ENCODE results near the gene APLF. TPM values are rescaled to one million over a fixed set of nuclear protein-coding genes. Genes with fewer than 3 reads are reported as not detected.
A peak's percentile ranks its signal among the peaks of the same experiment; 100 is the strongest.
"Not testable (repeated sequence)": the region's sequence is repeated elsewhere in the genome, so short reads cannot be mapped to it uniquely, and the experiment has no call there.

Gene APLF
- total and polyA plus RNA-seq, 8 donors, result 3.3 to 4.4 (median 3.9) TPM

DNA sequence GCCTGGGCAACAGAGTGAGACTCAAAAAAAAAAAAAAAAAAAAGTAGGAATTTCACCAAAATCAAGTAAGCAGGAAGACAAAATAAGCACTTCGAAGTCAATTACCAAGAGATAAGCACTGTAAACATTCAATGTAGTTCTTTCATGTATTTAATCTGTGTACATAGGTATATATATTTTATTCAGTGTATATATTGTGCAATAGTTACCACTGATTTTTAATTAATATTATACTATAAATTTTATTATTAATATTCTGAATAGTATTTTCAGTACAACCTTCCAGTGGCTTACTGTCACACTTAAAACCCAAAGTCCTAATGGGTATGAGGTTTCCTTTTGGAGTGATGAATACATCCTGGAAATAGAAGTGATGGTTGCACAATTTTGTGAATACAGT, 9.1 kb downstream of the APLF start:
- TF ChIP-seq CTCF (IDR thresholded peaks at IDR 0.05), result no peak
- H3K9me3 ChIP-seq, result no peaks in the 10 kb centered on the region
- no peak overlapping the region for H3K27ac ChIP-seq
- no peaks in the 10 kb centered on the region for H3K4me1 ChIP-seq
- no peak for DNase-seq
- no peak overlapping the region for H3K4me3 ChIP-seq
- no peak for ATAC-seq
- intact Hi-C loops (cut with DNase I), result no loop called here
- no peaks in the 10 kb centered on the region for H3K27me3 ChIP-seq
- H3K36me3 ChIP-seq, result no peaks in the 10 kb centered on the region

GRCh38 chr2:68478688-68479087, 11.3 kb downstream of the APLF start:
- TF ChIP-seq CTCF (IDR thresholded peaks at IDR 0.05), result no peak
- intact Hi-C loops (cut with DNase I), result no loop called here
- ATAC-seq, result no peak
- no peak overlapping the region for H3K4me3 ChIP-seq
- no peaks in the 10 kb centered on the region for H3K9me3 ChIP-seq
- H3K27me3 ChIP-seq, result no peaks in the 10 kb centered on the region
- H3K4me1 ChIP-seq, result no peaks in the 10 kb centered on the region
- H3K36me3 ChIP-seq, result no peaks in the 10 kb centered on the region
- DNase-seq, result no peak
- no peak overlapping the region for H3K27ac ChIP-seq

DNA sequence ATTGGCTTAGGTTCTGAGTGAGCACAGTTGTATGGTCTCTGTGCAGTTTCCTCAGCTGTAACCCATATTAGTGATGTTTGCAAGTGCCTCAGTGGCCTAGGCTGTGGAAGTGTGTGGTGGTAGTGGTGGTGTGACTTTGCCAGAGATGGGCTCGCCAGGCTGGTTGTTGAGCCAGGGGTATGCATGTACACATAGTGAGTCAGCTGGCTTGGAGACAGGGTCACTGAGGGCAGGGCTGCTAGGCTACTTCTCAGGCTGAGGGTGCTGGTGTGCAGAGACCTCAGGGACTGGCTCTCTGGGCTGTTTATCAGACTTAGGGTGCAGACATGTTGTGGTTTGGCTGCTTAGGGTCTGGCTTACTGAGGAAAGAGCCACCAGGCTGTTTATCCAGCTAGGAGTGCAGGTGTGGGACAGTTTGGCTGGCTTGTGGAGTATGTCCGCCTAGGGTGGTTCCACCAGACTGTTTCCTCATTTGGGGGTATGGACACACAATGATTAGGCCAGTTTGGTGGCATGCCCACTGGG, 15.0 kb downstream of the APLF start:
- Histone ChIP-seq H3K27me3 (no peaks in the 10 kb centered on the region), H3K4me3 (no peak overlapping the region), H3K36me3 (no peaks in the 10 kb centered on the region), H3K4me1 (no peaks in the 10 kb centered on the region), H3K9me3 (no peaks in the 10 kb centered on the region), H3K27ac (no peak overlapping the region)
- no peak for TF ChIP-seq CTCF (IDR thresholded peaks at IDR 0.05)
- DNase-seq (no peak), ATAC-seq (no peak)
- intact Hi-C loops (cut with DNase I), result loop anchor here in 1 of 2 donors (10.0 kb wide), 1 partner anchor 442 kb away; no protein-coding TSS in a partner anchor

DNA sequence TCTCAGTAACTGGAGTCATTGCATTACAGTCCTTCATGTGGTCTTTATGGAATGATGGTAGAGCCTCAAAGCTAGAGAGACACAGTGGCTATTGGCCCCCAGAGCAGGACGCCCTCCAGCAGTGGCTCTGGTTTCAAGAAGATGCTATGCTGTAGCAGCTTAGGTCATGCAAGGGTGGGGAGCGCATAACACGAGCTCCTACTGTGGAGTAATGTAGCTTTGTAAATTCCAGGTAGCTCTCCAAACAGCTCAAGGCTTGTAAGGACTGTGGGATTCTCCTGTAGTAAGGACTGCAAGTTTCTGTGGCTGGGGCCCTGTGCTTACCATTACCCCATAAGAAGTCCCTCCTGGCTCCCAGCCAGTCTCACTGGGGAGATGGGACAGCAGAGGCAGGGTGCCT, 15.6 kb downstream of the APLF start:
- Histone ChIP-seq H3K9me3 (no peaks in the 10 kb centered on the region), H3K4me3 (no peak overlapping the region), H3K4me1 (no peaks in the 10 kb centered on the region), H3K27ac (no peak overlapping the region), H3K36me3 (no peaks in the 10 kb centered on the region), H3K27me3 (no peaks in the 10 kb centered on the region)
- intact Hi-C loops (cut with DNase I), result loop anchor here in 1 of 2 donors (10.0 kb wide), 1 partner anchor 442 kb away; no protein-coding TSS in a partner anchor
- no peak for TF ChIP-seq CTCF (IDR thresholded peaks at IDR 0.05)
- no peak for DNase-seq
- no peak for ATAC-seq

DNA sequence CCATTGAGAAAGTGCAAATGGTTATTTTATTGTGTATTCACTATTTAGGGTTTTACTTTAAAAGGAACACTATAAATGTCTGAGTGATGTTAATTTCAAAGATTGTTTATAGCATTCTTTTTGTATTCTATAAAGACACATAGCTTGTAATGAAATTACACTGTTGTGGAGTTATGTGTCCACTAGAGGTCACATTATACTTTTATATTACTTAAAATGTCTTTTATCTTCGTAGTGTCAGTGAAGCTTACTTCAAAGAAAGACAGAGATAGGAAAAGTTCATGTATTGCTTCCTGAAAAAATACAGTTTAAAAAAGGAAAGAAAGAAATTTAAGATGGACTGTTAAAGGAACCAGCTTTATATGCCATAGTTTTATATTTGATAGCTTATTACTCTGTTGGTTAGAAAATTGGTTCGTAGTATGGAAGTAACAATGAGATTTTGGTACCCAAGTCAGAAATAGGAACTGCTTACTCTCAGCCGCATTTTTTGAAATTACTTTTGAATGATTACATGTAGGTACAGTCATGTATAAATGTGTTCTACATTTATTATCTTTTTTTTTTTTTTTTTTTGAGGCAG, 20.5 kb downstream of the APLF start:
- no peaks in the 10 kb centered on the region for H3K4me1 ChIP-seq
- H3K9me3 ChIP-seq, result no peaks in the 10 kb centered on the region
- DNase-seq (peak in 1 of 4 donors; percentile 17), ATAC-seq (peak; percentile 79)
- no peak overlapping the region for H3K27ac ChIP-seq
- no peaks in the 10 kb centered on the region for H3K36me3 ChIP-seq
- intact Hi-C loops (cut with DNase I), result loop anchor here in 1 of 2 donors (10.0 kb wide), 1 partner anchor 437 kb away; no protein-coding TSS in a partner anchor
- no peaks in the 10 kb centered on the region for H3K27me3 ChIP-seq
- H3K4me3 ChIP-seq, result no peak overlapping the region
- TF ChIP-seq CTCF (IDR thresholded peaks at IDR 0.05), result peak; percentile 48 to 53

DNA sequence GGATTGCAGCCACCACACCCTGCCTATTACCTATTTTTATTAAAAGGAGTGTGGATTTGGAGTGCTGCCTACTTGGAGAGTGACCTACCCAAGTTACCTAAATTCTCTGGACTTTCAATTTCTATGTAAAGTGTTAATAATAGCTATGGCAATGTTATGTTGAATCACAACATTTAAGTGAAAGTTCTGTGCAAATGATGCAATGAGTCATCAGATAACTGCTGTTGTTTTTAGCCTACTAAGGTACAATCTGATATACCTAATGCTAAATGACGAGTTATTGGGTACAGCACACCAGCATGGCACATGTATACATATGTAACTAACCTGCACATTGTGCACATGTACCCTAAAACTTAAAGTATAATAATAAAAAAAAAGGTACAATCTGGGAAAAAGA, 21.2 kb downstream of the APLF start:
- not testable (repeated sequence) for H3K4me1 ChIP-seq, DNase-seq, H3K4me3 ChIP-seq, H3K36me3 ChIP-seq, H3K27me3 ChIP-seq, H3K27ac ChIP-seq, H3K9me3 ChIP-seq, ATAC-seq
- intact Hi-C loops (cut with DNase I), result loop anchor here in 1 of 2 donors (10.0 kb wide), 1 partner anchor 436 kb away; no protein-coding TSS in a partner anchor

Data from left lung (tissue), 10 donors.